ENCODE measurements around the gene MAK. TPM values are rescaled to one million over a fixed set of nuclear protein-coding genes. Genes with fewer than 3 reads are reported as not detected.
"Not testable (repeated sequence)": the region's sequence is repeated elsewhere in the genome, so short reads cannot be mapped to it uniquely, and the experiment has no call there.

Gene MAK
- total RNA-seq, 4 donors from 2014 or later = not detected

GRCh38 chr6:10759884-10760329, 78.4 kb downstream of the MAK start:
- H3K4me3 ChIP-seq (ENCODE audit: low read depth, poor library complexity, severe bottlenecking) = no peak overlapping the region
- TF ChIP-seq POLR2A (IDR thresholded peaks at IDR 0.05) (no peak), CTCF (IDR thresholded peaks at IDR 0.05) (no peak)
- WGBS, 2 donors = 39% methylated on average over 6 of the region's 6 CpGs
- peak in 1 of 2 donors; percentile 54 for DNase-seq (ENCODE audit: low spot score in 2 of 2)
- intact Hi-C loops (cut with DNase I; ENCODE audit: low total_unique reads) = no loop called here

- DNase-seq (ENCODE audit: low spot score in 2 of 2) = peak in 1 of 2 donors; percentile 31
- WGBS, 2 donors = 28 to 34% methylated on average over 3 of the region's 3 CpGs
- intact Hi-C loops (cut with DNase I; ENCODE audit: low total_unique reads) = no loop called here
- H3K4me3 ChIP-seq (ENCODE audit: low read depth, poor library complexity, severe bottlenecking) = no peak overlapping the region
- TF ChIP-seq POLR2A (IDR thresholded peaks at IDR 0.05) = no peak
- TF ChIP-seq CTCF (IDR thresholded peaks at IDR 0.05) = no peak
These were observed 79.0 kb downstream of the MAK start for GRCh38 chr6:10759312-10759839.

GRCh38 chr6:10756085-10756484, 82.3 kb downstream of the MAK start:
- intact Hi-C loops (cut with DNase I; ENCODE audit: low total_unique reads) = no loop called here
- no peak for DNase-seq (ENCODE audit: low spot score in 2 of 2)
- 83 to 86% methylated on average over 1 of the region's 1 CpG for WGBS, 2 donors
- no peak overlapping the region for H3K4me3 ChIP-seq (ENCODE audit: low read depth, poor library complexity, severe bottlenecking)
- no peak for TF ChIP-seq CTCF (IDR thresholded peaks at IDR 0.05)
- TF ChIP-seq POLR2A (IDR thresholded peaks at IDR 0.05) = no peak

- intact Hi-C loops (cut with DNase I; ENCODE audit: low total_unique reads); DNase-seq (ENCODE audit: low spot score in 2 of 2); H3K4me3 ChIP-seq (ENCODE audit: low read depth, poor library complexity, severe bottlenecking): not testable (repeated sequence)
- 65 to 73% methylated on average over 5 of the region's 5 CpGs for WGBS, 2 donors
These were observed 86.6 kb downstream of the MAK start for GRCh38 chr6:10751757-10752156.

GRCh38 chr6:10750568-10750967, 87.8 kb downstream of the MAK start:
- intact Hi-C loops (cut with DNase I; ENCODE audit: low total_unique reads); DNase-seq (ENCODE audit: low spot score in 2 of 2); H3K4me3 ChIP-seq (ENCODE audit: low read depth, poor library complexity, severe bottlenecking): not testable (repeated sequence)
- 91 to 92% methylated on average over 6 of the region's 6 CpGs for WGBS, 2 donors

GRCh38 chr6:10749734-10750133, 88.6 kb downstream of the MAK start:
- intact Hi-C loops (cut with DNase I; ENCODE audit: low total_unique reads) = no loop called here
- DNase-seq (ENCODE audit: low spot score in 2 of 2) = peak in 1 of 2 donors; percentile 28

More at GRCh38 chr6:10749734-10750133, 88.6 kb downstream of the MAK start:
- no peak overlapping the region for H3K4me3 ChIP-seq (ENCODE audit: low read depth, poor library complexity, severe bottlenecking)
- TF ChIP-seq CTCF (IDR thresholded peaks at IDR 0.05) (no peak), POLR2A (IDR thresholded peaks at IDR 0.05) (no peak)
- WGBS, 2 donors = 43 to 47% methylated on average over 2 of the region's 2 CpGs

Data from lower leg skin (tissue), 4 donors.